GOT3 (cell line): ENCODE measurements around the gene UNC93A.
A peak's percentile ranks its signal among the peaks of the same experiment; 100 is the strongest.
"Not testable (repeated sequence)": the region's sequence is repeated elsewhere in the genome, so short reads cannot be mapped to it uniquely, and the experiment has no call there.

Source experiments
- DNase-seq: peaks from one replicate; lab custom pipeline; 2025; ENCODE audit warnings: mixed read lengths; lab: John Stamatoyannopoulos, UW

UNC93A gene

GRCh38 chr6:167341038-167341583 is 50.0 kb downstream of the UNC93A start:
- DNase-seq: no peak

- no peak for DNase-seq
Observed at GRCh38 chr6:167341665-167342655, 50.8 kb downstream of the UNC93A start.

- no peak for DNase-seq
Observed at GRCh38 chr6:167342879-167343610, 51.9 kb downstream of the UNC93A start.

GRCh38 chr6:167345348-167345747 is 54.2 kb downstream of the UNC93A start:
- DNase-seq: no peak

- no peak for DNase-seq
Observed at GRCh38 chr6:167345960-167346359, 54.8 kb downstream of the UNC93A start.

- DNase-seq: no peak
Observed at GRCh38 chr6:167347226-167347625, 56.1 kb downstream of the UNC93A start.

GRCh38 chr6:167349631-167350274 is 58.6 kb downstream of the UNC93A start:
- no peak for DNase-seq

GRCh38 chr6:167350275-167350696 is 59.2 kb downstream of the UNC93A start:
- no peak for DNase-seq

GRCh38 chr6:167350731-167351655 is 59.9 kb downstream of the UNC93A start:
- peak; percentile 3 for DNase-seq

- DNase-seq: no peak
Observed at GRCh38 chr6:167351656-167352345, 60.7 kb downstream of the UNC93A start.

- no peak for DNase-seq
Observed at GRCh38 chr6:167356874-167357273, 65.8 kb downstream of the UNC93A start.

GRCh38 chr6:167358394-167358793 is 67.3 kb downstream of the UNC93A start:
- DNase-seq: not testable (repeated sequence)

GRCh38 chr6:167361170-167361569 is 70.1 kb downstream of the UNC93A start:
- DNase-seq: not testable (repeated sequence)
